ENCODE results near the gene KRT26.

- TF ChIP-seq CTCF (IDR thresholded peaks at IDR 0.05) (no peak), POLR2AphosphoS5 (IDR thresholded peaks at IDR 0.05) (no peak)
Measured at GRCh38 chr17:40800381-40800780, 28.4 kb upstream of the KRT26 start.

Data from suprapubic skin (tissue), 3 donors.